Stimulated activated naive CD8-positive, alpha-beta T cell treated with anti-CD3 and anti-CD28 coated beads, Interleukin-15, amount 100 ng/mL, for 72 hours (primary cell): ENCODE data around the gene NOL4L.
A peak's percentile ranks its signal among the peaks of the same experiment; 100 is the strongest.

ENCODE experiments used
- ATAC-seq: fragments of 150-1000 bp; cut with Tn5 transposase; 2 replicates; pipeline ENCODE4 v1.10.0; 2021; ENCODE audit warnings: mild to moderate bottlenecking, moderate library complexity
- DNase-seq, 2 donors: peaks; one replicate each; pipeline ENCODE4 v3.0.0; 2021 to 2022
- H3K27ac Mint-ChIP-seq, 2 donors: one replicate each; pipeline ENCODE4 v1.8.0; 2022; ENCODE audit warnings: mild to moderate bottlenecking in 2 of 2, mixed read lengths in 2 of 2, moderate library complexity in 2 of 2
- H3K27me3 Mint-ChIP-seq: one replicate; pipeline ENCODE4 v1.8.0; 2022; ENCODE audit warnings: mixed read lengths
- H3K4me1 Mint-ChIP-seq: one replicate; pipeline ENCODE4 v1.8.0; 2022; ENCODE audit warnings: mild to moderate bottlenecking, mixed read lengths
- H3K4me3 Mint-ChIP-seq, 2 donors: one replicate each; pipeline ENCODE4 v1.8.0; 2022; ENCODE audit warnings: mild to moderate bottlenecking in 2 of 2, mixed read lengths in 2 of 2, moderate library complexity in 1 of 2
- H3K9me3 Mint-ChIP-seq, 2 donors: one replicate each; pipeline ENCODE4 v1.8.0; 2022; ENCODE audit warnings: mixed read lengths in 2 of 2

NOL4L gene, protein sequence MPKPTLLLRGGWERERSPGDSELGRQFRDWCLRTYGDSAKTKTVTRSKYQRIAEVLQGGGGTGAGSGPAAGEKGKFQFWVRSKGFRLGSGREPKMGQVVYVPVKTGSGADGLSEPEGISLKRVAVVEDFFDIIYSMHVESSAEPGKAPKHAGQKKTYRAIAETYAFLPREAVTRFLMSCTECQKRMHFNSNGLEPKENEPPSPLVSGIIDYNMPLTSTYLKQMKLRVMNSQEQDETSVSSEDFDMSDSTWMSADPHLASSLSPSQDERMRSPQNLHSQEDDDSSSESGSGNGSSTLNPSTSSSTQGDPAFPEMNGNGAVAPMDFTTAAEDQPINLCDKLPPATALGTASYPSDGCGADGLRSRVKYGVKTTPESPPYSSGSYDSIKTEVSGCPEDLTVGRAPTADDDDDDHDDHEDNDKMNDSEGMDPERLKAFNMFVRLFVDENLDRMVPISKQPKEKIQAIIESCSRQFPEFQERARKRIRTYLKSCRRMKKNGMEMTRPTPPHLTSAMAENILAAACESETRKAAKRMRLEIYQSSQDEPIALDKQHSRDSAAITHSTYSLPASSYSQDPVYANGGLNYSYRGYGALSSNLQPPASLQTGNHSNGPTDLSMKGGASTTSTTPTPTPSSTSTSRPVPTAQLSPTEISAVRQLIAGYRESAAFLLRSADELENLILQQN

GRCh38 chr20:32585011-32585585 is at the start of gene NOL4L:
Gene NOL4L (minus strand): TSS chr20:32585333. CDS start chr20:32584890, 443 bp downstream.
- H3K4me1 Mint-ChIP-seq: peaks cover 57% of the 10 kb centered on the region
- H3K4me3 Mint-ChIP-seq: peak within 1 kb of the TSS; percentile 96 to 99
- peak; percentile 44 to 51 for DNase-seq
- H3K9me3 Mint-ChIP-seq: no peaks in the 10 kb centered on the region
- peak; percentile 42 for ATAC-seq
- peak within 1 kb of the TSS; percentile 90 to 94 for H3K27ac Mint-ChIP-seq
- peaks cover 11% of the 10 kb centered on the region for H3K27me3 Mint-ChIP-seq

GRCh38 chr20:32634041-32634805 is 49.1 kb upstream of the NOL4L start:
- no peak for ATAC-seq
- no peak overlapping the region for H3K4me3 Mint-ChIP-seq
- H3K4me1 Mint-ChIP-seq: peaks cover 9% of the 10 kb centered on the region
- H3K9me3 Mint-ChIP-seq: no peaks in the 10 kb centered on the region
- no peak for DNase-seq
- peaks cover 14% of the 10 kb centered on the region for H3K27me3 Mint-ChIP-seq
- H3K27ac Mint-ChIP-seq: peak overlapping the region in 1 of 2 donors; percentile 80

DNA sequence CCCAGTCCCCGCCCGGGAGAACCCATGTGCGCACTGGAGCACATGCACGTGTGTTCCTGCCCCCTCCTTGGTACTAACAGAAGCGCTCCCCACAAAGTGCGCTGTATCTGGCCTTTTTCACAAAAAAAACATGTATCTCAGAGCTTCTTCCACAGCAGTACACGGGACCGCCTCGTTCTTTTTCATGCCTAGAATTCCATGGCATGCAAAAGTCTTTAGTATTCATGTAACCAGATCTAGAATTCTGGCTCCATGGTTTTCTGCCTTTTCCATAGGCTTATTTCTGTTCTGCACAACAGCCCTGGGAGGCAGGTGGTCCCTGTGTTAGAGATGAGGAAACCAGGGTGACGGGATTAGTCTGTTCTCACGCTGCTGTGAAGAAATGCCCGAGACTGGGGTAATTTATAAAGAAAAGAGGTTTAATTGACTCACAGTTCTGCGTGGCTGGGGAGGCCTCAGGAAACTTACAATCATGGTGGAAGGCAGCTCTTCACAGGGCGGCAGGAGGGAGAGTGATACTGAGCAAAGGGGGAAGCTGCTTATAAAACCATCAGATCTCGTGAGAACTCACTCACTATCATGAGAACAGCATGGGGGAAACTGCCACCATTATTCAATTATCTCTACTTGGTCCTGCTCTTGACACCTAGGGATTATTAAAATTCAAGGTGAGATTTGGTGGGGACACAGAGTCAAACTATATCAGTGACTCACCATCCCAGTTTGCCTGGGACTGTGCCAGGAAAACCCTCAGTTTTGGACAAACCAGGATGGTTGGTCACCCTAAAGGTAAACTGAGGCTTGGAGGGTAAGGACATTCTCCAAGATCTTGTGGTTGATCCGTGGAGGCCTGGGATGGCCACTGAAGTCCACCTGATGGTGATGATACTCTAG is 47.6 kb upstream of the NOL4L start:
- Mint-ChIP-seq H3K4me1 (peaks cover 24% of the 10 kb centered on the region), H3K9me3 (no peaks in the 10 kb centered on the region), H3K27ac (peak overlapping the region in 1 of 2 donors; percentile 12), H3K27me3 (peaks cover 14% of the 10 kb centered on the region), H3K4me3 (no peak overlapping the region)
- ATAC-seq (no peak), DNase-seq (no peak)

GRCh38 chr20:32631933-32632460 is 46.9 kb upstream of the NOL4L start:
- Mint-ChIP-seq H3K27ac (peak overlapping the region in 1 of 2 donors; percentile 12), H3K9me3 (no peaks in the 10 kb centered on the region)

DNA sequence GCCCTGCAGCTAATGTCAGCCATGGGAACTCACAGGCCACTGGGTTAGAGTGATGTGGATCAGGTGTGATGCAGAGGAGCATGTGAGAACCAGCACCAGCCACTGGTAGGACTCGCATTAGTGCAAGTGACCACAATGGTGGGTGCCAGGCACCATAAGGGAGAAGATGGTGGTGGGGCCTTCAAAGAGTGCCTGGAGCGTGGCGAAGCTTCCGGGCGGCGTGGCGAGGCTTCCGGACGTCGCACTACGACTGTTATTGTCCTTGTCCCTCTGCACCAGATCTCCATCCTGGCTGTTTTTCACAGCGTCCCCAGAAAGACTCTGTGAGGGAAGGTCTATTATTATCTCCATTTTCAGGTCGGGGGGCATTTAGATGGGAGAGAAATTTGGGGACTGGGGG is 44.7 kb upstream of the NOL4L start:
- DNase-seq: no peak
- no peak for ATAC-seq
- no peak overlapping the region for H3K27ac Mint-ChIP-seq
- H3K4me3 Mint-ChIP-seq: no peak overlapping the region
- peaks cover 30% of the 10 kb centered on the region for H3K4me1 Mint-ChIP-seq
- peaks cover 8% of the 10 kb centered on the region for H3K27me3 Mint-ChIP-seq
- no peaks in the 10 kb centered on the region for H3K9me3 Mint-ChIP-seq

More at GRCh38 chr20:32631933-32632460, 46.9 kb upstream of the NOL4L start:
- no peak overlapping the region for H3K4me3 Mint-ChIP-seq
- H3K4me1 Mint-ChIP-seq: peaks cover 30% of the 10 kb centered on the region
- H3K27me3 Mint-ChIP-seq: peaks cover 14% of the 10 kb centered on the region
- DNase-seq (no peak), ATAC-seq (no peak)

DNA sequence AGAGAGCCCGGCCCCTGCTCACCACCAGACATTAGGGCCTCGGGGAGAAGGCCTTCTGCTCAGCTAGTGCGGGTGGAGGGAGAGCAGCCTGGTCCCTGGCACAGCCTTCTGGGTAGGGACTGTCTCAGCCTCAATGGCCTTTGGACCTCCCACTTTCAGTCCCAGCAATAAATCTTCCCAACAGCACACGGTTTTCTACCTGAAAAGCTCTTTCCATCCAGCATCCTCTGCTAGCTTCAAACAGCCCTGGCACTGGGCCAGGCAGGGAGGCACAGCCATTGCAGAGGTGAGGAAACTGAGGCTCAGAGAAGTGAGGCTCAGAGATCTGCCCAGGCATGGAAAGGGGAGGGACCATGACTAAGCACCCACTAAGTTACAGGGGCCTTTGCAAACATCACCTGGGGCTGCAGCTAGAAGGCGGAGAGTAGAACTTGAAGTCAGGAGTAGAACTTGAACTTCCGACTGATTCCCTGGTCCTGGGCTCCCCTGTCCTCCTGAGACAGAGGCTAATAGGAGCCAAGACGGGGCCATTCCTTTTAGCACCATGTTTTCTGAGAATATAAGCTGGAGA is 43.9 kb upstream of the NOL4L start:
- ATAC-seq: no peak
- H3K27ac Mint-ChIP-seq: no peak overlapping the region
- DNase-seq: no peak
- no peaks in the 10 kb centered on the region for H3K9me3 Mint-ChIP-seq
- H3K27me3 Mint-ChIP-seq: peaks cover 7% of the 10 kb centered on the region
- H3K4me3 Mint-ChIP-seq: no peak overlapping the region
- H3K4me1 Mint-ChIP-seq: peaks cover 30% of the 10 kb centered on the region

- Mint-ChIP-seq H3K27ac (peak overlapping the region in 1 of 2 donors; percentile 88), H3K4me3 (peak overlapping the region; percentile 73 to 87), H3K9me3 (no peaks in the 10 kb centered on the region), H3K4me1 (peaks cover 30% of the 10 kb centered on the region), H3K27me3 (no peaks in the 10 kb centered on the region)
- ATAC-seq (peak; percentile 54), DNase-seq (peak in 1 of 2 donors; percentile 30)
These were observed 41.9 kb upstream of the NOL4L start for GRCh38 chr20:32626859-32627636.

- H3K4me1 Mint-ChIP-seq: peaks cover 30% of the 10 kb centered on the region
- peak overlapping the region in 1 of 2 donors; percentile 35 for H3K27ac Mint-ChIP-seq
- ATAC-seq (no peak), DNase-seq (no peak)
- H3K4me3 Mint-ChIP-seq: no peak overlapping the region
- no peaks in the 10 kb centered on the region for H3K27me3 Mint-ChIP-seq
- no peaks in the 10 kb centered on the region for H3K9me3 Mint-ChIP-seq
These were observed 41.3 kb upstream of the NOL4L start for GRCh38 chr20:32626407-32626806.

- ATAC-seq: no peak
- Mint-ChIP-seq H3K27ac (no peak overlapping the region), H3K27me3 (no peaks in the 10 kb centered on the region), H3K9me3 (no peaks in the 10 kb centered on the region), H3K4me1 (peaks cover 30% of the 10 kb centered on the region), H3K4me3 (no peak overlapping the region)
- DNase-seq: no peak
These were observed 40.9 kb upstream of the NOL4L start for GRCh38 chr20:32625996-32626395.

DNA sequence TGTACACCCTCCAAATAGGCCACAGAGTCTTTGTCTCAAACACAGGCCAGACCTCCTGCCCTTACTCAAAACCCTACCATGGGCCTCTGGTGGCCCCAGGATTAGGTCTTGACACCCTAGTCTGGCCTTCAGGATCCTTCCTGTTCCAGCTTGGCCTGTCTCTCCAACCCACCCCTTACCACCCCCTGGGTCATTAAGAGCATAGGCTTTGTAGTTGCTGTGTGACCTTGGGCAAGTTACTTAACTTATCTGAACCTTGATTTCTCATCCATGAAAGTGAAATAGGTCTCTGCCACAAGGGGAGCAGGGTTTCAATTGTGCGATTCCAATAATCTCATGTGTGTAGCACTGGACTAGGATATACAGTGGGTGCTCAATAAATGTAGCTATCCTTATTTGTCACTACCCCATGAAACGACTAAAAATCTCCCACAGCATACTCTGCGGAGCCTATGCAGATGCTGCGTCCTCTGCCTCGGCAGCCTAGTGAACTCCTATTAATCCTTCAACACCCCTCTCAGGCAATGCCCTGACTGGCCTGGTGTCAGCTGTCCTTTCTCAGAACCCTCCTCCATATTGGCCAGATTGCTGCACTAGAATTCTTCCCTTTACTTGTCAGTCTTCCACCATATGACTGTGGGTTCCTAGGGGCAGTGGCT is 39.7 kb upstream of the NOL4L start:
- peak overlapping the region in 1 of 2 donors; percentile 4 for H3K27ac Mint-ChIP-seq
- no peaks in the 10 kb centered on the region for H3K9me3 Mint-ChIP-seq
- no peaks in the 10 kb centered on the region for H3K27me3 Mint-ChIP-seq
- peaks cover 27% of the 10 kb centered on the region for H3K4me1 Mint-ChIP-seq
- no peak overlapping the region for H3K4me3 Mint-ChIP-seq
- no peak for ATAC-seq
- no peak for DNase-seq

GRCh38 chr20:32623667-32624157 is 38.6 kb upstream of the NOL4L start:
- Mint-ChIP-seq H3K9me3 (no peaks in the 10 kb centered on the region), H3K27me3 (no peaks in the 10 kb centered on the region), H3K27ac (no peak overlapping the region), H3K4me1 (peaks cover 16% of the 10 kb centered on the region), H3K4me3 (no peak overlapping the region)
- ATAC-seq (no peak), DNase-seq (no peak)

DNA sequence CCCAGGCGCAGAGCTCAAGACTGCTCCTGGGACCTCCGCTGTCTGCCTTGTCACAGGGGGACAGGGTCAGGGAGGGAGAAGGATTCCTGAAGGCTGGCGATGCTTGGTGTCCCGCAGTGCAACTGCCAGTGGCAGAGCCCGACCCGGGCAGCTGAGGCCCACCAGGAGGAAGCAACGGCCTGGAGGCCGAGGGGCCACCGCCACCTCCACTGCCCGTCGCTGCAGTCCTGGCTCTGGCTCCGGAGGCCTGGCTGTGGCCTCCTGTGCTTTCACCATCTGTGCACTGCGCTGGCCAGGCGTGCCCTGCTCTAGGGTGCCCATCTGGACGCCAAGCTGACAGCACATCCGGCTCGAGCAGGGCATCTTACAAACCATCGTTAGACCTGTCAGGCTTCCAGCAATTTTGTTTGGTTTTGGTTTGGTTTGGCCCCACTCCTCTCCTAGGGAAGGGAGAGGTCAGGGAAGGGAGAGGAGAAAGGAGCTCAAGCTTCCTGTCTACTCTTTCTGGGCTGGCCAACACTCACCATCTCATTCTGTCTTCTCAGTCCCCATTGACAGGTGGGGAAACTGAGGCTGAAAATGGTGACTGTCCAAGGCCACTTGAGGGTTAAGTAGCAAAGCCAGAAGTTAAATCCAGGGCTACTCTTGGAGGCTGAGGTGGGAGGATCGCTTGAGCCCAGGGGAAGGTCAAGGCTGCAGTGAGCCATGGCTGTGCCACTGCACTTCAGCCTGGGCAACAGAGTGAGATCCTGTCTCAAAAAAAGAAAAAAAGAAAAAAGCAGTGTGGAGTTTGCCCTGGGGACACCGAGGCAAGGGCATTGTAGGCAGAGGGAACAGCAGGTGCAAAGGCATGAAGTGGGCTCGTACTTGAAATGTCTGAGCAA is 37.7 kb upstream of the NOL4L start:
- DNase-seq (no peak), ATAC-seq (no peak)
- no peak overlapping the region for H3K27ac Mint-ChIP-seq
- no peaks in the 10 kb centered on the region for H3K27me3 Mint-ChIP-seq
- no peak overlapping the region for H3K4me3 Mint-ChIP-seq
- H3K4me1 Mint-ChIP-seq: peaks cover 7% of the 10 kb centered on the region
- H3K9me3 Mint-ChIP-seq: no peaks in the 10 kb centered on the region
